Tibial nerve (tissue), 4 donors: ENCODE data around the gene NGRN.
A peak's percentile ranks its signal among the peaks of the same experiment; 100 is the strongest.

Experiments used
- CTCF ChIP-seq, 5 experiments: fragments of 200-600 bp in 3 of 5; fragments of 450-650 bp in 2 of 5; sonication (generic) in 3 of 5; IDR thresholded peaks; one replicate each; pipeline ENCODE4 v1.5.1; 2016 to 2019; ENCODE audit warnings: antibody characterized with exemption in 5 of 5, mild to moderate bottlenecking in 3 of 5, moderate library complexity in 2 of 5
- EP300 ChIP-seq, 2 donors: sonication (generic); formaldehyde crosslinking; IDR thresholded peaks; one replicate each; pipeline ENCODE4 v1.6.1; 2017; ENCODE audit warnings: antibody characterized with exemption in 2 of 2, mild to moderate bottlenecking in 1 of 2
- POLR2A ChIP-seq, 2 donors: fragments of 450-650 bp; IDR thresholded peaks; one replicate each; pipeline ENCODE4 v1.6.1; 2017; ENCODE audit warnings: antibody characterized with exemption in 2 of 2, mild to moderate bottlenecking in 2 of 2, moderate library complexity in 2 of 2

DNA sequence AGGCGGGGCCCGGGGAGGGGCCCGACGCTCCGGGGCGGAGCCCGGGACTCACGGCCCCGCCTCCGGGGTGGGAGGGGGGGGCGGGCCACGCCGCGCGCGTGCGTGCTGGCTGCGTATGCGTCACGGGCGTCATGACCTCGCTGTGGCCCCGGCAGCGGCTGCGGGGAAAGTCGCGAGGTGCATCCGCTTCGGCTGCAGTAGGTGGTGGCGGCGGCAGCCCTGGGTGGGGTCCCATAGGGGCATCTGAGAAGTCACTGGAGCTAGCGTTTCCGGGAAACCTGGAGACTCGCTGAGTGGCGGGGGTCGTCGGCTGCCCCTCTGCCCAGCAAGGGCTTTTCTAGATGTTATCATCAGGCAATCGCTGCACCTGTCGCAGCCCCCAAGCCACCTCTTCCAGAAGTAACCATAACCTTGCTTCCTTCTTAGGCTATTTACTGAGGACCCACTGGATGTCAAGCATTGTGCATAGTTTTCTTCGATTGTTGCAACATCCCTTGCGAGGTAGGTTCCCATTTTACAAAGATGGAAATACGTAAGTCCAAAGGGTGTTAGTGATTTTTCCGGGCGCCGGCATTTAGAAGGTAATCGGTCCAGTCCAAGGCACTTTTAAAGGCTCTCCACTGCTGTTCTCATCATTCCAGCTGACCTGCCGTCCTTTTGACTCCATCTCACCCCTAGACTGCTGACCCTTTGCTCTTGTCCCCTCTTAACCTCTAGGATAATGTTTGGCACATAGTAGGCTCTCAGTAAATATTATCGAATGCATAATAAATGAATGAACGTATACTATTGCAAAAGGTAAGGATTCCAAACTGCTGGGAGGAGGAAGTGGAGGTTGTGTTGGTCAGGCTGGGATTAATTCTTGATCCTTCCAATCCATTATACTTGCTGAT is 31.1 kb upstream of the NGRN start, which contains the start of gene GDPGP1:
- no peak for TF ChIP-seq CTCF (IDR thresholded peaks at IDR 0.05)
- peak in 1 of 2 donors; percentile 35 for TF ChIP-seq POLR2A (IDR thresholded peaks at IDR 0.05)
- peak in 1 of 2 donors; percentile 75 for TF ChIP-seq EP300 (IDR thresholded peaks at IDR 0.05)
